ENCODE results near the gene PRRG1.
A peak's percentile ranks its signal among the peaks of the same experiment; 100 is the strongest.
"Not testable (repeated sequence)": the region's sequence is repeated elsewhere in the genome, so short reads cannot be mapped to it uniquely, and the experiment has no call there.

The PRRG1 gene

DNA sequence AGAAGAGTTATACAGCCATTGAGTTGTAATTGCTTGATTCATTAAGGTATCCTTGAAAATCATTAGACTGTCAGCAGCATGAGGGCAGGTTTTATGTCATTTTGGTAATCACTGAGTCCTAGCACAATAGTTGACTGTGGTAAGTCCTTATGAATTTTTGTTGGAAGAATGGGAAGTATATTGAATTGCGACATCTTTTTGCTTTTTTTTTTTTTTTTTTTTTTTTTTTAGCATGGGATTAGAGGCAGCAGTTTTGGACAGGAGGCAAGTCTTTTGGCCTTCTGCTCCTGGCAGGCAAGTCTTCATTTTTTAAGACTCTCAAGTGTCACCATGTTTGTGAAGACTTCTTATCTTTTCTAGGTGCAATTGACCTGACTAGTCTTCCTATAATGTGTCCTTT, 29.7 kb downstream of the PRRG1 start:
- no peak for DNase-seq (ENCODE audit: low read depth)

DNA sequence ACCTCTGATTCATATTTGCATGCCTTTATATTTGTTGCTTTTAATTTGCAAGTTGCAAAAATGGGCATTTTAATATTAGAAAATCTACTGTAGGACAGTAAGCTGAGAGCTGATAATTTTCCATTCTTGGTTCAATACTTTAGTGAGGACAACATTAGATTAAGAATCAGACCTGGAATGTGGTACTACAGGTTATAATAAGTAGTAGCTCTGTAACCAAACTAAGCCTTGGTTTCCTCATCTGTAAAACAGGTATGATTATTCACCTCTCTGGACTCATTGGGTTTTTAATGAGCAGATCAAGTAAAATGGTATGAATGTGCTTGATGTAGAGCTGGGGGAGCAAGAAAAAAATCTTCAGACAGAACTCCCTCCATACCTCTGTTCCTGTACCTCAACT, 31.1 kb downstream of the PRRG1 start:
- no peak for DNase-seq (ENCODE audit: low read depth)

DNA sequence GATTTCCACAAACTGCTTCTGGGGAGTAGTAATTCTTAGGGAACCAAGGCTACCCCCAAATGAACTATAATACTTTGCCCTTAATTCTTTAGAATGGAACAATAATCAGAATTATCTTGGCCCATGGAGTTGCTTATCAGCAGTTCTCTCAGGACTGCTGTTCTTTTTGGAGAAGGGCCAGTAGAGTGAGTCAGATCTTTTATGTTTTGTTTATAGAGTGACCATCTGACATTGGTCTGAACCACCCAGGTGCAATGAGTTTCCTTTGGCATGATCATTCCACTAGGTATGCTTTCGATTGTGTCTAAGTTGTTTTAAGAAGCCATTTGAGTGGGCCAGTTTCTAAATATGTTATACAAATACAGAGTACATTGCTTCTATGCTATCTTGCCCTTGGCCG, 31.8 kb downstream of the PRRG1 start:
- peak; percentile 15 for DNase-seq (ENCODE audit: low read depth)

DNA sequence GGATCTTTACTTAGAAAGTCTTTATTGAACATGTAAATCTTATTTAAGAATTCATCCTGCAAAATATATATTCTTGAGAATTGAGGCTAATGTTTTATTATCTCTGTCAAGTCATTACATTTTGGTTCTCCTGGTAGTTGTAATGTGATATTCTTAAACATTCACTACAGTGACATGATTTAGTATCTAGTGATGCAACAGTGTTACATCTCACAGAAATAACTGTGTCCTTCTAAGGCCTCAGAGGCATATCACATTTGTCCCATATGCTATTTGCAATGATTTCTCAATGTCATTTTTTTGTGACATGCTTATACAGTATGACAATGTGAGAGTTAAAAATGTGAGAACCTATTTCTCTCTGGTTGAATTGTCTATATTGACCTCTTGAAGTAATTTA, 34.1 kb downstream of the PRRG1 start:
- no peak for DNase-seq (ENCODE audit: low read depth)

DNA sequence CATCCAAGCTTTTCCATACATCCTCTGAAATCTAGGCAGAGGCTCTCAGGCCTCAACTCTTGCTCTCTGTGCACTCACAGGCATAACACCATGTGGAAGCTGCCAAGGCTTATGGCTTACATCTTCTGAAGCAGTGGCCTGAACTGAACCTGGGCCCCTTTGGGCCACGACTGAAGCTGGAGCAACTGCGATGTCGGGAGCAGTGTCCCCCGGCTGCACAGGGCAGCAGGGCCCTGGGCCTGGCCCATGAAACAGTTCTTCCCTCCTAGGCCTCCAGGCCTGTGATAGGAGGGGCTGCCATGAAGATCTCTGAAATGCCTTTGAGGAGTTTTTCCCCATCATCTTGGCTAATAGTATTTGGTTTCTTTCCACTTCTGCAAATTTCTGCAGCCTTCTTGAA, 39.2 kb downstream of the PRRG1 start:
- no peak for DNase-seq (ENCODE audit: low read depth)

DNA sequence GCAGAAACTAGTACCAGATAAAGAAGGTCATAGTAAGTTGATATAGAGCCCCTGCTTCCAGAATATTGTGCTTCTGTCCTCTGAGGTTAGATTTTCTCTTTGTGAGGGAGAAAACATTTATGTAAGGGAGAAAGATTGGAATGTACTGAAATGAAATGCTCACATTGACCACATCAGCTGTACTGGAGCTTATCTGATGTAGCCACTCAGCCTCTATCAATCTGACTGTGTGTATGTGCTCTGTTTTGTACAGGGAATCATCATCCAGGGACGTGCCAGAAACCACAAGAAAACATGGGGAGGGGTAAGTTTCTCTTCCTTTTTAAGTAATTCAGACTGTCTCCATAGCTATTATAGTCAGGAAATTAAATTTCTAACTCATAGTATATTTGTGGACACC, 56.8 kb downstream of the PRRG1 start:
- DNase-seq (ENCODE audit: low read depth), result no peak

DNA sequence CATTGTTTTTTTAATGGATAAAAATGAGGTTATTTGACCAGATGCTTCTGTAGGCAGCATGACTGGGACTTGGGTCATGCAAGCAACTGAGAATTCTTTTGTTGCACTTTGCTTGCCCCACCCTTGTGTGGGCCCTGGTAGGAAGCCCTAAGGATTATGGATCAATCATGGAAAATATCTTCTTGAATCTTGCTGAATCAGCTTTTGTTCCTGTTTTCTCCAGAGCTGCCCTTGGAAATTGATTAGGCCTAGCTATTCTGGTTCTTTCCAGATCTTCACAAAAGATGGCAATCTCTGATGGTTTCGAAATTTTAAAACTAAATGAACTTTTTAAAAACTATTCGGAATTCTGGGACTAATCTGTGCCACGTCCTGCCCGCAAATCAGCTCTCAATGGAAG, 58.6 kb downstream of the PRRG1 start:
- DNase-seq (ENCODE audit: low read depth), result no peak

DNA sequence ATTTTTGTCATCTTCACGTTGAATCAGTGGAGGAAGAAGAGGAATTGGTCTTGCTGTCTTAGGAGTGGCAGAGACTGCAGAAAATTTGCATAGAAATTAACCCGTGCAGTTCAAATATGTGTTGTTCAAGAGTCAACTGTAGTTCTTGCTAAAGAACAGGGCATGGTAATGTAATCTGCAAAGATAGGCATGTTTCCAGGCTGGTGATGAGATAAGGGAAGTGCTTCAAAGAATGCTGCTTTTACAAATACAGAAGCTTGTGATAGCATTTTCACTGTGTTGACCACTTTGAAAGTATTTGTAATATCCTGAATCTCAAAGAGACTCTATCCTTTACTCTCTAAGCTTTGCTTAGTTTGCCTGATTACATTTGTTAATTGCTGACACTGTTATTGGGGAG, 60.1 kb downstream of the PRRG1 start:
- DNase-seq (ENCODE audit: low read depth), result no peak

DNA sequence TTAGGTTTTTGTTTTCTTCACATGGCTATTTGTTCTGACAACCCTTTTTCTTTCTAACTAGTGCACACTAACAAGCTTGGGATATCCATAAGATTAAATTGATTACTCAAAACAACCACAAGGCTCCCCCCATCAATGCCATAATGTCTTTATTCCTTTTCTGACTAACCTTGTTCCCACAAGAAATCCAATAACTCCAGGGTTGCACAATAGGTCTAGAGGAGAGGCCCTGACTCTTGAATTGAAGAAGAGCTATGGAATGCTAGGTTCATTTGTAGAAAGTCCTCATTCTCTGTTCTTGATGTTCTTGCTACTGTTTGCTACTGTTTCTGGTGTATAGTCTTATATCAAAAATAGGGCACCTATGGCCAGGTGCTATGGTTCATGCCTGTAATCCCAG, 71.0 kb downstream of the PRRG1 start:
- DNase-seq (ENCODE audit: low read depth), result no peak

DNA sequence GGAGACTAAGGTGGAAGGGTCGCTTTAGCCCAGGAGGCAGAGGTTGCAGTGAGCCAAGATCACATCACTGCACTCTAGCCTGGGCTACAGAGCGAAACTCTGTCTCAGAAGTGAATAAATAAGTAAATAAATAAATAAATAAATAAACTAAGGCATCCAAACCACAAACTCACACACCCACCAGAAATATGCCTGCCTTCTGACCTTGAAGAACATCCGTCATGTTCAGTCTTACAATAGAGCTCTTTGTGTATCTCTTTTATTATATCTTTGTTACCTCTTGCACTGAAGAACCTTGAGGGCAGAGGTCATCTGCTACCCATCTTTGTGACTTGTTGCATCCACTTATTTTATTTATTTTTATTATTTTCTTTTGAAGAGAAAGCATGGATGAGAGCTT, 71.6 kb downstream of the PRRG1 start:
- DNase-seq (ENCODE audit: low read depth), result no peak

DNA sequence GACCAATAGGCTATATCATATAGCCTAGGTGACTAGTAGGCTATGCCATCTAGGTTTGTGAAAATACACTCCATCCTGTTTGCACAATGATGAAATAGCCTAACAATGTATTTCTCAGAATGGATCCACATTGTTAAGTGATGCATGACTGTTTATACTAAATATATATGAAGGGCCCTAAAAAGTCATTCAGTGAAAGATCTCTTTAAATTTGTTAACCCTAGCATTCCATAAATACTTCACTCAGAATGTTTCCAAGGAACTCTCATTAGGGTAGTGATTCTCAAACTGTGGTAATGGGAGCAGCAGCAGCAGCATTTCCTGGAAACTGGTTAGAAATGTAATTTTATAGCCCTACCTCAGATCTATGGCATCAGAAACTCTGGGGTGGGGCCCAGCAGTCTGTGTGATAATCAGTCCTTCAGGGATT, 74.9 kb downstream of the PRRG1 start:
- DNase-seq (ENCODE audit: low read depth), result peak; percentile 27

DNA sequence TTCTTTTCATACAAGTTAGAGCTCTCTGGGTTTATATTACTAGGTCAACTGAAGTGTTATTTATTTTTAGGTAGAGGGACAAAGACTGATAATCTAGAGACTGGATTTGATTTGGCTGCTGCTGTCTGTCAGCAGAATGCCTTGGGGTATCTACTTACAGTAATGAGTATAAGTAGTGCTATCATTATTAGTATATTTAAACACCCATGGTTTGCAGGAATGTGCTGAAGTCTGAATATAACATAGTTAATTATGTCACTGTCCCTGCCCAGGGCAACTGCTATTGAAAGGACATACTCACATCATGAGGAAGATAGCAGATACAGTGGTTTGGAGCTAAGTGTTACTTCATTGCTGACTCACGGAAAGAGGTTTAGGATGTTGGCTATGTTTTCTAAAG, 76.2 kb downstream of the PRRG1 start:
- no peak for DNase-seq (ENCODE audit: low read depth)

DNA sequence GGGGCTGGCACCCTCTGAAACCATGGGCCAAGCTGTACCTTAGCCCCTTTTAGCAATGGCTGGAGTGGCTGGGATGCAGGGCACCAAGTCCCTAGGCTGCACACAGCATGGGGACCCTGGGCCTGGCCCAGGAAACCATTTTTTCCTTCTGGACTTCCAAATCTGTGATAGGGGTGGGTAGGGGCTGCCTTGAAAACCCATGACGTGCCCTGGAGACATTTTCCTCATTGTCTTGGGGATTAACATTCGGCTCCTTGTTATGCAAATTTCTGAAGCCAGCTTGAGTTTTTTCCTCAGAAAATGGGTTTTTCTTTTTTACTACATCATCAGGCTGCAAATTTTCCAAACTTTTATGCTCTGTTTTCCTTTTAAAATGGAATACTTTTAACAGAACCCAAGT, 79.8 kb downstream of the PRRG1 start:
- DNase-seq (ENCODE audit: low read depth), result not testable (repeated sequence)

DNA sequence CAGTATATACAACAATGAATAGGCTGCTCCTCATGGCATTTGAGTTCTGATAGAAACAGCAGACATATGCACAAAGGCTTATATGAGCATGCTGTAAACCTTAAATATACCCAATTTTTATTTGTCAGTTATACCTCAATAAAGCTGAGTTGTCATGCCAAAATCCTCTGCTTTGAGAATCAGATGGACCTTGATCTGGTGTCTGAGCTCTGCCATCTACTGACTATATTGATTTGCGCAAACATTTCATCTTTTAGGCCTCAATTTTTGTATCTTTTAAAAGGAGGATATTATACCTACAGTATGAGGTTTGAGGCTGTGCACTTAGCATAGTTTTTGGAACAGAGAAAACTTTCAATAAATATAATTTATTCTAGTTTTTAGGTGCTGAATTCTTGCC, 85.2 kb downstream of the PRRG1 start:
- DNase-seq (ENCODE audit: low read depth), result no peak

DNA sequence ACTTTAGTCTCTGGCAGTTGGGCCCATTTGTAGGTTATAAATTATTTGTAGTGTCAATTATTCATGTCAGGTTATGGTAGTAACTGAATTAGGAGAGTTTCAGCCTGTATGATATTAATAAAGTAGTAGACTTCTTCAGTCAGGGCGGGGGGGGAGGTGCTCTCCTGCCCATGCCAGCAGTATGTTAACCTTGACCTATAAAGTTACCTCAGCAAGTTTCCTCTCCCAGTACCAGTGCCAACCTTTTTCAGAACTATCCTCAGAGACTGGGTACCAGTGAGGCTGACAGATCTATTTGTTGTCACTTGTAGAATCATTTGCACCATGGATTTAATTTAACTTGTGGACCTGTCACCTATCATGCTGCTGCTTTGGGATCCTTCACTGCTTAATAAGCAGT, 88.0 kb downstream of the PRRG1 start:
- no peak for DNase-seq (ENCODE audit: low read depth)

DNA sequence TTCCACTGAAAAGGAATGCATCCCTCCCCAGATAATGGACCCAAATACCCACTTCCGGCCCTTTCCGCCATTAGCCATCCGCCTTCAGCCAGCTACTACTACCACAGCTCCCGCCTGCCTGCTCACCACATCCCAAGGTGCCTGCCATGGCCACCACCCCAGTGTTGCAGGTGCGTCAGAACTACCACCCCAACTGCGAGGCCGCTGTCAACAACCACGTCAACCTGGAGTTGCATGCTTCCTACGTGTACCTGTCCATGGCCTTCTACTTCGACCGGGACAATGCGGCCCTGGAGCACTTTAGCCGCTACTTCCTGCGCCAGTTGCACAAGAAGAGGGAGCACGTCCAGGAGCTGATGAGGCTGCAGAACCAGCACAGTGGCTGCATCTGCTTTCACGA, 92.2 kb downstream of the PRRG1 start:
- DNase-seq (ENCODE audit: low read depth), result no peak

DNA sequence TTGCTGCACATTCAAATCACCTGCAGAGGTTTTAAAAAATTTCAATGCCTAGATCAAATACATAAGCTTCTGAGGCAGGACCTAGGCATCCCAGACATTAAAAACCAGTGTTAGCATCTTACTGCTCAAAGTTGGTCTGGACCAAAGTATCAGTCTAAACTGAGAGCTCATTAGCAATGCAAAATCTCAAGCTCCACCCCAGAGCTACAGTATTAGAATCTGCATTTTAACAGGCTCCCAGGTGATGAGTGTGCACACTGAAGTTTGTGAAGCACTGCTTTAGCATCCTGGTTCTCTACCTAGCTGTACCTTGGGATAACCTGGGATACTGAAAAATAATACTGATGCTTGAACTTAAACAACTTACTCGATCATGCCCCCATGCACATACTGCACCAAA, 96.0 kb downstream of the PRRG1 start:
- no peak for DNase-seq (ENCODE audit: low read depth)

DNA sequence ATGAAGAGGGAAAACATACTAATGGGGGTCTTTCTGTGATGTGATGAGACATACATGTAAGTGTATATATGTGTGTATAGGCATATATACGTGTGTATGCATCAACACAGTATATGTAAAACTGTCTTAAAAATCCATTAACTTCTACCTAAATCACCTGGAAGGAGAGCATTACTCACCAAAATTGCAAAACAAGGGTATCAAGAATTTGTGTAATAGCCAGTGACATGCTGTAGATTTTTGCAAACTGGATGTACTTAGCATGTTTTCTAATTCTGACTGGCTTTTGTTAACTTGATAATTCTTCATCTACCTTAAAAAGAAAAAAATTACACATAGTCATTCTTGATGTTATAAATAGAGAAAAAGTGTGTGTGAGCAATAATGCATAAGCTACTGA, 104.7 kb downstream of the PRRG1 start:
- DNase-seq (ENCODE audit: low read depth), result no peak

DNA sequence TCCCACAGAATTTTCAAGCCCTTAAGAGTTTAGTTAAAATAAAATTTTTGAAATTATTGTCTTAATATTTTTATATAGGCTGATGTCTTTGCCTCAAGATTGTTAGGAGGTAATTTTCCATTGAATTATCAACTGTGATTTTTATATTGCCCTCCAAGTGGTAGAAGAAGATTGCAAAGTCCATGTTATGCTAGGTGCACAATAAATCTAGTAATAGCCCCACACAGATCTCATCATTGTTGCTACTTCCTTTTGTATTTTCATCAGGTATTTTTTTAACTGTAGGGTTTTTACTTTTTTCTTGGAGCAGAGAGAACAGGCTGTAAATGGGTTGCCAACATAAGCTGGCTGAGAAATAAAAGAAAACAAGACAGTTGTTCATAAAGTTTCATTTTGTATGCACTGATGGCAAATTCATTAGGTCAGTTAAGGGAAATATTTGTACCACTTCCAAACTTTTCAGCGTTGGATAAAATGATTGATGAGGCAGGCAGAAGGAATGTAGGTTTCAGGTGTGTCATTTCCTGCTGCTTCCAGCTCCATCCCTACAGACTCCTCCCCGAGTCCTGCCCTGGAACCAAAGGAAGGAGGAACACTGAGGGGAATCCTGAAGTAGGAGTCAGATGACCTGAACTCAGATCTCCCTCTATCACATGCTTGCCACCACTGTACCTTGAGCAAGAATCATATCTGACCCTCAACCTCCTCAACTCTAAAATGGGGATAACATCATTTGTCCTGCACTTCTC, 105.5 kb downstream of the PRRG1 start:
- DNase-seq (ENCODE audit: low read depth), result peak; percentile 47

DNA sequence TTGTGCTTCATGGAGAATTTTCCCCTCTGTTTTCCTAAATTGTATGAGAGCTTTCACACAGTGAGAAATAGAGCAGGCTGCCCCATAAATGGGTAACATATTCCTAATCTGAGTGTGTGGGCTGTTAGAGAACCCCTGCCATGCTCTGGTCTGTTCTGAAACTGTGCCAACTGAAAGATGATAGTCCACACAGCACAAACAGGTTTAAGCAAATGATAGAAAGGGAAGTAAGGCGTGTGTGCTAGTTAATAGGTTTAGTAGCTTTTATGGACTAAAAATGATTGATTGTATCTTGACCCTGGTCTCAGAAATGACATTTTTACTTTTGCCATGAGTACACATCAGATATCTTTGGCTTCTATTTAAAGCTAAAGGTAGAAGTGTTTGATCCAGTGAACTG, 106.2 kb downstream of the PRRG1 start:
- no peak for DNase-seq (ENCODE audit: low read depth)

DNA sequence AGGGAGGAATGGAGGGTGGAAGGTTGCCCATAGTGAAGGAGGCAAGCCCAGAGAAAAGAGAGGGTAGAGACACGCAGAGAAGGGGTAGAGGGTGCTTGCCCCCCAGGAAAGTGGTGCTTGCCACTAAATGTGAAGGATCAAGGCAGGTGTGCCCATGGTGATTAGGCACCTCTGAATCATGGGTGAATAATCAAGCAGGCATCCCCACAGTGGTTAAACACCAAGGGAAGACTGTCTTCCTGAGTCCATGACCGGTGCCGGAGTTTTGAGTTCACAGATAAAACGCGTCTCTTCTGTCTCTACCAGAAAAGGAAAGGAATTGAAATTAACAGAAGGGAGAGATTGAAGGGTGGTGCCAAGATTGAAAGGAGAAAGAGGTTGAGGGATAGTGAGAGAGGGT, 111.1 kb downstream of the PRRG1 start:
- not testable (repeated sequence) for DNase-seq (ENCODE audit: low read depth)

DNA sequence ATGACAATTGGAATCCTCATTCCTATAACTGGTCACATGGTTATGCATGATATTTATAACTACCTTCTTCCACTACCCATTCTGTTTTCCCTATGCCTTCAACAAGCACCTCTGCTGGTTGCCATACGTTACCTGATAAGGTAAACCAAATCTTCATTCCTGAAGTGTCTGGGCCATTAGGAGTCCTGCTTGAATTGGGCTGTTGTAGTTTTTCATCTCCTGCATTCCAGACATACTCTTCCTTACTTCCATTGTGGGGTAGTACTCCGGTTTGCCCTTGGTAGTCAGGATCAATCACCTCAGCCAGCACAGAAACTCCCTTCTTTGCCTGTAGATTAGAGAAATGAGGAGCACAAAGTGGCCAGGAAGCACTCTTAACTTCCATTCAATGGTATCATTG, 113.2 kb downstream of the PRRG1 start:
- DNase-seq (ENCODE audit: low read depth), result no peak

DNA sequence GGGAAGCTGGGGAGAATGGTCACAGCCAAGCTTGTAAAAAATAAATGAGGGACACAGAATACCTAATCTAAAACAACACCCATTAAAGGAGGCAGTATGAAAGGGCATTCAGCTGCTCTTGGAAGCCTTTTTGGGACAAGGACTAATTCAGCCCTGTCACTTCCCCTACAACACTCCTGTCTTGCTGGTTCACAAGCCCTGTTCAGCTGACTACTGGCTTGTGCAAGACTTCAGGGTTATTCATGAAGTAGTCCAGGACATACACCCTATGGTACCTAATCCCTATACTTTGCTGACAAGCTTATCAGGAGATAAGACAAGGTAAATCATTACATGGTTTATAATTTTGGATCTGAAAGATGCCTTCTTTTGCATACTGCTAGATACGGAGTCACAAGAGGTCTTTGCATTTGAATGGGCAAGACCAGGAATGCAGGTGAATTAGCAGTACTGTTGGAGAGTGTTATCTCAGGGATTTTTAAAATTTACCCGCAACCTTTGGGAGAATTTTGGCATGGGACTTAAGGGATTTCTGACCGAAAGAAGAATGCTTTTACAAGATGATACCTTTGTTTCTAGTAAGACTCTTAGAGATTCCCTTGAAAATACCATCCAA, 119.1 kb downstream of the PRRG1 start:
- no peak for DNase-seq (ENCODE audit: low read depth)

DNA sequence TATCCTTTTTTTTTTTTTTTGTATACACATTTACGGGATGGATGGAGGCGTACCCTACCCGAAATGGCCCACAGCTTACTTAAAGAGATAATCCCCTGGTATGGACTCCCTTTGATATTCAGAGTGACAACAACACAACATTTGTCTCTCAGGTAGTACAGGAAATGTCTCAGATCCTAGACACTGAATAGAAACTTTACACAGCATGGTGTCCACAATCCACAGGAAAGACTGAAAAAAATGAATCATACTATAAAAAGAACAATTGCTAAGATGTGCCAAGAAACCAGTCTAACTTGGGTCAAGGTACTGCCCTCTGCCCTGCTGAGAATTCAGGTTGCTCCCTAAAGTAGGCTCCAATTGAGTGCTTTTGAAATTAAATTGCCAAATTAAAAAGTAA, 121.5 kb downstream of the PRRG1 start:
- no peak for DNase-seq (ENCODE audit: low read depth)
